HG02678 (cell line): ENCODE measurements around the gene LEMD1.

Experiments
- ATAC-seq: cut with Tn5 transposase; IDR thresholded peaks from one replicate; pipeline ENCODE4 v1.9.1; 2021; ENCODE audit warnings: mild to moderate bottlenecking, moderate library complexity; ENCODE audit not compliant: unreplicated experiment

Gene LEMD1

GRCh38 chr1:205356440-205357139 lies 65.3 kb downstream of the LEMD1 start, which contains the start of gene KLHDC8A:
Gene KLHDC8A, minus strand, starts transcription at chr1:205356922. Its CDS starts 13,318 bp downstream, at chr1:205343604.
- no peak for ATAC-seq

- ATAC-seq: no peak
Observed at GRCh38 chr1:205355075-205355453, 66.8 kb downstream of the LEMD1 start.

- ATAC-seq: no peak
Observed at GRCh38 chr1:205354259-205355074, 67.4 kb downstream of the LEMD1 start.

GRCh38 chr1:205353612-205354011 lies 68.2 kb downstream of the LEMD1 start:
- ATAC-seq: no peak

- ATAC-seq: no peak
Observed at GRCh38 chr1:205353191-205353590, 68.7 kb downstream of the LEMD1 start.

- ATAC-seq: no peak
Observed at GRCh38 chr1:205351984-205352713, 69.7 kb downstream of the LEMD1 start.

- ATAC-seq: no peak
Observed at GRCh38 chr1:205350691-205351141, 71.1 kb downstream of the LEMD1 start.

- ATAC-seq: no peak
Observed at GRCh38 chr1:205350124-205350523, 71.7 kb downstream of the LEMD1 start.

- no peak for ATAC-seq
Observed at GRCh38 chr1:205348554-205349487, 73.0 kb downstream of the LEMD1 start.

GRCh38 chr1:205346956-205347574 lies 74.8 kb downstream of the LEMD1 start:
- no peak for ATAC-seq

- no peak for ATAC-seq
Observed at GRCh38 chr1:205345761-205346160, 76.1 kb downstream of the LEMD1 start.

GRCh38 chr1:205344066-205344928 lies 77.6 kb downstream of the LEMD1 start:
- no peak for ATAC-seq

- ATAC-seq: no peak
Observed at GRCh38 chr1:205343431-205344065, 78.3 kb downstream of the LEMD1 start.

- ATAC-seq: no peak
Observed at GRCh38 chr1:205342986-205343385, 78.9 kb downstream of the LEMD1 start.

GRCh38 chr1:205340676-205341075 lies 81.2 kb downstream of the LEMD1 start:
- ATAC-seq: no peak

- peak; percentile 59 for ATAC-seq
Observed at GRCh38 chr1:205339717-205340116, 82.1 kb downstream of the LEMD1 start.

GRCh38 chr1:205339197-205339702 lies 82.6 kb downstream of the LEMD1 start:
- ATAC-seq: no peak

GRCh38 chr1:205338011-205338410 lies 83.8 kb downstream of the LEMD1 start:
- no peak for ATAC-seq
